Ascending aorta (tissue), 2 donors: ENCODE measurements around the gene KCNMA1. TPM values are rescaled to one million over a fixed set of nuclear protein-coding genes. Genes with fewer than 3 reads are reported as not detected.

ENCODE experiments used
- DNase-seq, 2 donors: peaks; one replicate each; pipeline ENCODE4 v3.0.0-alpha.2; 2019; ENCODE audit warnings: low spot score in 2 of 2
- H3K27ac ChIP-seq, 2 donors: fragments of 200-600 bp; sonication (generic); one replicate each; pipeline ENCODE4 v1.5.1; 2016 to 2017; ENCODE audit warnings: mild to moderate bottlenecking in 1 of 2
- H3K27me3 ChIP-seq: fragments of 200-600 bp; sonication (generic); one replicate; pipeline ENCODE4 v1.5.1; 2017
- H3K36me3 ChIP-seq, 2 donors: fragments of 200-600 bp; sonication (generic); one replicate each; pipeline ENCODE4 v1.5.1; 2016
- H3K4me1 ChIP-seq, 2 donors: fragments of 200-600 bp; sonication (generic); one replicate each; pipeline ENCODE4 v1.5.1; 2016 to 2017; ENCODE audit warnings: mild to moderate bottlenecking in 1 of 2
- H3K4me3 ChIP-seq, 2 donors: fragments of 200-600 bp; sonication (generic); one replicate each; pipeline ENCODE4 v1.5.1; 2016 to 2017; ENCODE audit warnings: mild to moderate bottlenecking in 1 of 2
- H3K9me3 ChIP-seq, 2 donors: fragments of 200-600 bp; sonication (generic); one replicate each; pipeline ENCODE4 v1.5.1; 2016
- intact Hi-C: fragments of 100-400 bp; cut with DNase I; formaldehyde crosslinking; loops from one replicate; pipeline ENCODE4 v1.15.1; 2023
- total RNA-seq: library from RNA; depleted of rRNA; stranded (reverse); fragments of >200 nt; gene quantifications from one replicate; pipeline ENCODE4 v1.1.0, GENCODE V29; 2016
- TF ChIP-seq, protein P1 (sequence below), 3 experiments: fragments of 200-600 bp in 2 of 3; fragments of 450-650 bp in 1 of 3; sonication (generic) in 2 of 3; IDR thresholded peaks; one replicate each; pipeline ENCODE4 v1.5.1; 2016 to 2019; ENCODE audit warnings: antibody characterized with exemption in 3 of 3, mild to moderate bottlenecking in 1 of 3, moderate library complexity in 1 of 3

Gene KCNMA1
- total RNA-seq, 1 donor from 2014 or later, result 28.6 TPM

DNA sequence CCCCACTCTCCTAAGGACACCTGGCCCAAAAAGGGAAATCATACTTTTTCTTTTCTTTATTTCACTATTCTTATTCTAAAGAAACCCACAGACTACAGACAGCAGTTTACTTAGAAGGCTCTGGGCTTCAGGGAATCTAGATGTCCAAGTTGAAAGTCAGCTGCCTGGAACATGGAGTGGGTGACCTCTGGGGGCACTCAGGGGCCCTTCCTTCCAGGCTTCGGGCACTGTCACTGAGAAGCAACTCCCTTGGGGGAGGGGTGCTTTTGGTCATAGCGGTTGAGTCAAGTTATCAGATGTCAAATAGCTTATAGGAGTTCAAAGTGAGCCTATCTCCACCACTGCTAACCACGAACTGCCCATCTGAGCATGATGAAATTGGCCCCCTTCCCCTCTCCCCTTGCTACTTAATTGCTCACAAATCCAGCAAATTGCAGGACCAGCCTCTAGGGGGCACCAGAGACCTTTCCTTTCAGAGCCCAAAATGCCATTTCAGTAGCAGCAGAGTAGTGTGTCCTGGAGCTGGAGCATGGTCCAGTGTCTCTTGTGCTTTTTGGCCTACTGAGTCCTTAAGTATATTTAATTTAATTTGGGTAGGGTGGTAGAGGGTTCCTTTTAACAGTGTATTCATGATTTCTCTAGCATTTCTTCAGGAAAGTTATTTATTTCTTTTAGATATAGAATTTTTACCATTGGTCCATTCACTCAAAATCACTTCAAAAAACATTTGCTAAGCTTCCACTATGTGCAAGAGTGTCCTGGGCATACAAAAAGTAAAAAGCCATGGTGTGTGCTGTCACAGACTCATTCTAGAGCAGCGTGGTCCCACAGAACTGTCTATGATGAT lies 463.8 kb downstream of the KCNMA1 start:
- Histone ChIP-seq H3K4me3 (no peak overlapping the region), H3K4me1 (peaks cover 2 to 3% of the 10 kb centered on the region in 2 donors), H3K27me3 (no peaks in the 10 kb centered on the region), H3K9me3 (no peaks in the 10 kb centered on the region), H3K36me3 (no peaks in the 10 kb centered on the region), H3K27ac (peak overlapping the region in 1 of 2 donors; percentile 13)
- TF ChIP-seq, protein P1, sequence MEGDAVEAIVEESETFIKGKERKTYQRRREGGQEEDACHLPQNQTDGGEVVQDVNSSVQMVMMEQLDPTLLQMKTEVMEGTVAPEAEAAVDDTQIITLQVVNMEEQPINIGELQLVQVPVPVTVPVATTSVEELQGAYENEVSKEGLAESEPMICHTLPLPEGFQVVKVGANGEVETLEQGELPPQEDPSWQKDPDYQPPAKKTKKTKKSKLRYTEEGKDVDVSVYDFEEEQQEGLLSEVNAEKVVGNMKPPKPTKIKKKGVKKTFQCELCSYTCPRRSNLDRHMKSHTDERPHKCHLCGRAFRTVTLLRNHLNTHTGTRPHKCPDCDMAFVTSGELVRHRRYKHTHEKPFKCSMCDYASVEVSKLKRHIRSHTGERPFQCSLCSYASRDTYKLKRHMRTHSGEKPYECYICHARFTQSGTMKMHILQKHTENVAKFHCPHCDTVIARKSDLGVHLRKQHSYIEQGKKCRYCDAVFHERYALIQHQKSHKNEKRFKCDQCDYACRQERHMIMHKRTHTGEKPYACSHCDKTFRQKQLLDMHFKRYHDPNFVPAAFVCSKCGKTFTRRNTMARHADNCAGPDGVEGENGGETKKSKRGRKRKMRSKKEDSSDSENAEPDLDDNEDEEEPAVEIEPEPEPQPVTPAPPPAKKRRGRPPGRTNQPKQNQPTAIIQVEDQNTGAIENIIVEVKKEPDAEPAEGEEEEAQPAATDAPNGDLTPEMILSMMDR (IDR thresholded peaks at IDR 0.05), result peak; percentile 88 to 91 (median 90)
- peak in 1 of 2 donors; percentile 88 for DNase-seq
- intact Hi-C loops, result loop anchor here (2.0 kb wide), 3 partner anchors 219 to 537 kb away; no protein-coding TSS in a partner anchor

DNA sequence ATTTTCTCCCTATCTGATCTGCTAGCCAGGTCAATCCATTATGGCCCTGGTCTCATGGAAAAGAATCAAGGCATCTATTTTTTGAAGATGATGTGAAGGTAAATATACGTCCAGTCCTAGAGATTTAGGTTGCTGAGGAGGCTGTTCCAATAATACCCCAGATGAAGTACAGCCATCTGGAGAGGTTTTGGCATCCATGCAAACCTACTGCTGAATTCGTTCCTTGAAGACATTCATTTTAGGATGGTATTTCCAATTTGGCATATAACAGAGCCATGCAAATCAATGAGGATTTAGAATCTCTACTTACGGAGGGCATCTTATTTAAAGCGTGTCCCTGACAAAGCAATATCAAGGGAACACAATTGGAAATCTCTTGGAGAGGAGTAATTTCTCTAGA lies 465.5 kb downstream of the KCNMA1 start:
- Histone ChIP-seq H3K27me3 (no peaks in the 10 kb centered on the region), H3K27ac (no peak overlapping the region), H3K36me3 (no peaks in the 10 kb centered on the region), H3K4me3 (no peak overlapping the region), H3K4me1 (peaks cover 0 to 3% of the 10 kb centered on the region in 2 donors), H3K9me3 (no peaks in the 10 kb centered on the region)
- intact Hi-C loops, result no loop called here
- DNase-seq, result no peak
- TF ChIP-seq, protein P1 (IDR thresholded peaks at IDR 0.05), result no peak

DNA sequence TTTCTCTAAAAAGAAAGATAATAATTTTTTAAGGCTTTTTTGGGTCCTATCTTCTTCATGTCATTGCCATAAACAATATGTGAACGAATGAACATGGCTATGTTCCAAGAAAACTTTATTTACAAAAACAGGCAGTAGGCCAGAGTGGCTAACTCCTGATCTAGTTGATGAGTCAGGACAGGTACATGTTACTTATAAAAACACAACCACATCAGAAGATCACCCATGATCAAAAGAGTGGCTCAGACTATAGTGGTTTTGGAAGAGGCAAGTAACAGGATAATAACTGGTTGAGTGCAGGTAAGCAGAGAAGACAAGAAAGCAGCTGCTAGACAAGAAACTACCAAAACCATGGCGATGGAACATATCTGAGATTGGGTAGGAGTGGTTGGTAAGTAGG lies 468.7 kb downstream of the KCNMA1 start:
- TF ChIP-seq, protein P1 (IDR thresholded peaks at IDR 0.05), result no peak
- H3K27me3 ChIP-seq, result no peaks in the 10 kb centered on the region
- H3K4me1 ChIP-seq, result peaks cover 0 to 10% of the 10 kb centered on the region in 2 donors
- no peaks in the 10 kb centered on the region for H3K9me3 ChIP-seq
- no peak overlapping the region for H3K4me3 ChIP-seq
- no peak for DNase-seq
- no peaks in the 10 kb centered on the region for H3K36me3 ChIP-seq
- intact Hi-C loops, result no loop called here
- H3K27ac ChIP-seq, result no peak overlapping the region

DNA sequence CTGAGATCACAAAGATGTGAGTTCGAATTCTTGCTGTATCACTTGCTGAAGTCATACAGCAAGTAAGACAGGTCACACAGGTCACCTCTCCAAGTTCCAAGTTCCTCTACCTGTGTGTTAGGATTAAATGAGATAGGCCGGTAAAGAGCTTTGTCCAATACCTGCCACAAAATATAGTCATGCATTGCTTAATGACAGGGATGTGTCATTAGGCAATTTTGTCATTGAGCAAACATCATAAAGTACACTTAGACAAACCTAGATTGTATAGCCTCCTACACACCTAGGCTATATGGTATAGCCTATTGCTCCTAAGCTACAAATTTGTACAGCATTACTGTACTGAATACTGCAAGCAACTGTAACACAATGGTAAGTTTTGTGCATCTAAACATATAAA lies 469.4 kb downstream of the KCNMA1 start:
- no peaks in the 10 kb centered on the region for H3K9me3 ChIP-seq
- peaks cover 0 to 16% of the 10 kb centered on the region in 2 donors for H3K4me1 ChIP-seq
- H3K36me3 ChIP-seq, result no peaks in the 10 kb centered on the region
- TF ChIP-seq, protein P1 (IDR thresholded peaks at IDR 0.05), result no peak
- no peaks in the 10 kb centered on the region for H3K27me3 ChIP-seq
- no peak overlapping the region for H3K27ac ChIP-seq
- intact Hi-C loops, result no loop called here
- DNase-seq, result no peak
- no peak overlapping the region for H3K4me3 ChIP-seq

DNA sequence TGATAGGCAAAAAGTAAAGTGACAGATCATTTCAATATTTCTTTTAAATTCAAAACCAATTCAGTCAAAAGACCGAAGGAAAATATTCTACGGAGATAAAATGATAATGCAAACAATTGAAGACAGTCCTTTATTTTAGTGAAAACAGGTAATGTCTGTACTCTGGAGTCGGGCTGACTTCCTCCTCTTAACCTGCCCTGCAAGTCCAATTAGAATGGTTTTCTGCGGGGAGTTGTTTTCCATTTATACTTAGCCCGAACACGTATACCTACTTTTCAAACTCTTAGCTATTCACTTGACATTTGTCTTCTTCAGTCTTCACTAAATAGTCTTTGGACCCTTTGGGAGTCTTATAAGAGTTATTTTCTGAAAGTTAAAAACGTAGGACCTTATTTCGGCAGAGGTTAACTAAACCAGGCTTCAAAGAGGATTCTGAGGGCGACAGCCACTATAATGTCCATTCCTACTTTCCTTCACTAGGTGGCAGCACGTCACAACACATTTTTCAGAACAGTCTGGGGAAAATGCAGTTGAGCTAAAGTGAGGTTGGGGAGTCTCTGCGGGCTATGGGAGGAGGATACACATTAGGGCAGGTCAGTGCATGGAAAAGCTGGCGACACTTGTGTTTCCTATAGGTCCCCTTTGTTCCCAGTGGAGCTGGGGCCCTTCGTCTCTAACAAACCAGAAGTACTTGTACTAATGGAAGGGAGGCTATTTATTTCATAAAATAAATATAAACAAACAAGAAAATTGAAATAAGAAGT lies 472.0 kb downstream of the KCNMA1 start:
- Histone ChIP-seq H3K27ac (peak overlapping the region; percentile 64 to 72), H3K36me3 (no peaks in the 10 kb centered on the region), H3K27me3 (no peaks in the 10 kb centered on the region), H3K4me1 (peaks cover 0 to 28% of the 10 kb centered on the region in 2 donors), H3K9me3 (no peaks in the 10 kb centered on the region), H3K4me3 (peak overlapping the region in 1 of 2 donors; percentile 41)
- intact Hi-C loops, result loop anchor here (1.0 to 2.0 kb wide), 2 partner anchors 227 to 476 kb away; no protein-coding TSS in a partner anchor
- TF ChIP-seq, protein P1 (IDR thresholded peaks at IDR 0.05), result peak; percentile 68 to 83 (median 77)
- DNase-seq, result peak in 1 of 2 donors; percentile 74
